CMK (cell line): ENCODE results near the gene IL12RB1.

Experiments
- DNase-seq: peaks from one replicate; pipeline ENCODE4 v3.0.0-alpha.2; 2010; ENCODE audit warnings: low read depth

The IL12RB1 gene

GRCh38 chr19:18086590-18087138 is at the start of gene IL12RB1:
IL12RB1 (minus strand) TSS chr19:18086934; CDS start chr19:18086823, 111 bp downstream.
- no peak for DNase-seq

- DNase-seq: no peak
Measured at GRCh38 chr19:18135712-18136584, 49.2 kb upstream of the IL12RB1 start.

- no peak for DNase-seq
Measured at GRCh38 chr19:18131841-18132596, 45.3 kb upstream of the IL12RB1 start.

GRCh38 chr19:18130523-18131242 is 43.9 kb upstream of the IL12RB1 start:
- DNase-seq: no peak

GRCh38 chr19:18128805-18129204 is 42.1 kb upstream of the IL12RB1 start:
- DNase-seq: no peak

- DNase-seq: no peak
Measured at GRCh38 chr19:18128044-18128443, 41.3 kb upstream of the IL12RB1 start.

GRCh38 chr19:18126097-18126496 is 39.4 kb upstream of the IL12RB1 start:
- DNase-seq: no peak

- DNase-seq: no peak
Measured at GRCh38 chr19:18123819-18124218, 37.1 kb upstream of the IL12RB1 start.

GRCh38 chr19:18122860-18123795 is 36.4 kb upstream of the IL12RB1 start:
- DNase-seq: no peak

DNA sequence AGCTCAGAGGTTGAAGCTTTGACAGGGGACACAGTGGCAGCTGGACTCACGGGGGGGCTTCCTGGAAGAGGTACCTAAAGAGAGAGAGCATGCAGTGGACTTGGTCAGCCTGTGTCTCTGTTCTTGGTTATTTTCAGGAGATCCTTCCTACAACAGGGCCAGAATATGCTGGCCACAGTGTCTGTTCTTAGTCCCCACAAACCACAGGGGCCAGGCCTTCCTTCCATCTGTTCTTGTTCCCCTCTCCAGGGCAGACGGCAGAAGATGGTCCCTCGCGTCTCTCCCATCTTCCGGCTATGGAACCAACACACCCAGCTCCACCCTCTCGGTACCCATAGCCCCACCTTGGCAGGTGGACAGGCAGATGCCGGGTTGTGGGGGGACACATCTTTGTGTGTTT is 35.7 kb upstream of the IL12RB1 start:
- no peak for DNase-seq

GRCh38 chr19:18121166-18121565 is 34.4 kb upstream of the IL12RB1 start:
- DNase-seq: no peak

GRCh38 chr19:18120127-18120526 is 33.4 kb upstream of the IL12RB1 start:
- DNase-seq: no peak

- no peak for DNase-seq
Measured at GRCh38 chr19:18119717-18120105, 33.0 kb upstream of the IL12RB1 start.

DNA sequence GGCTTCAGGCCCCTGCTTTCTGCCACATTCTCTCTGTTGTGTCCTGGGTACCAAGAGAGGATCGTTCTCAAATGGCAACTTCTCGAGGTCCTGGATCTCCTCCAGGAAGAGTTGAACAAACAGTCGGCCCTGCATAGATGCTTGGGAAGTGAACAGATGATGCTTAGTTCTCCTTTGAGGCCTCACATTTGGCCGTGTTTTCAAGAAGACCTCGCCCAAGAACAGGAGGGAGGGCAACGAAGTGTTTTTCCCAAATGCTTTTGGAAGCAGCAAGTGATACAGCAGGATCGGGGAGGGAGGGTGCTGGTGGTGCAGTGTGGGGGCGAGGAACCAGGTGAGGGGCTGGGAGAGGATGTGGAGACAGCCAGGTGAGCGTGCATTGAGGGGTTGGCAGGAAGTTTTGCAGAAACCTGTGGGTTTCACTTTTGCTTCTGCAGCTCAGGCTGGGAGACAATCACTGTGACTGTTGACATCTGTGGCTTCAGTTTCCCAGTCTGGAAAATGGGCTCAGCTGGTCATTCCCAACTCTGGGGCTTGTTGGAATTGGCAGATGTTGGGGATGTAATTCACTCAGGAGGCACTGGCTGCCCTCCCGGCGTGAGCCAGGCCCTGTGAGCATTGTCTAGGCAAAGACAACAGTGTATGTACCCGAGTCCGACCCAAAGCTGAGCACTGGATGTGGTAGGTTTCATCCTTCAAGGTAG is 32.4 kb upstream of the IL12RB1 start:
- DNase-seq: no peak

DNA sequence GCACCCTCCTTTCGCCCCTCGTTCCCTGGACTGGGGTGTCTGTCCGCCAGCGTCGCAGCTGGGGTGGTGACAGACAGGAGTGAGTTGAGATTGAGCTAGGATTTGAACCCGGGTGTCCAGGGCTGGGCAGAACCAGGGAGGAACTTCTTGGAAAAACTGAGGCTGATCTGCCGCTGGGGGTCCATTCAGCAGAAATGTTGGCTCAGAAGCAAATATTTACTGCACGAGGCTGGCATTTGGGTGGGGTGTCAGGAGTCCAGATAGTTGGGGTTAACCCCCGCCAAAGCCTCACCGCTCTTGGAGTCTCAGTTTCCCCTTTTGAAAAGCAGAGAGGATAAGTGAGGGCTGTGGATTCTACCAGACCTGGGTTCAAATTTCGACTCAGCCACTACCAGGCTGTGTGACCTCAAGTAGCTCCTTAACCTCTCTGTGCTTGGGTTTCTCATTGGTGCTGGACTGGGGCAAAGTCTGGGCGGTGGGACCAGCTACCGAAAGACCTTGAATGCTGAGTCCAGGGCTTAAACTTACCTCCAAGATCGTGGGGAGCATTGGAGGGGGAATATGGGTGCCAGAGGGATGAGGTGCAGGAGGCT is 31.8 kb upstream of the IL12RB1 start:
- no peak for DNase-seq

DNA sequence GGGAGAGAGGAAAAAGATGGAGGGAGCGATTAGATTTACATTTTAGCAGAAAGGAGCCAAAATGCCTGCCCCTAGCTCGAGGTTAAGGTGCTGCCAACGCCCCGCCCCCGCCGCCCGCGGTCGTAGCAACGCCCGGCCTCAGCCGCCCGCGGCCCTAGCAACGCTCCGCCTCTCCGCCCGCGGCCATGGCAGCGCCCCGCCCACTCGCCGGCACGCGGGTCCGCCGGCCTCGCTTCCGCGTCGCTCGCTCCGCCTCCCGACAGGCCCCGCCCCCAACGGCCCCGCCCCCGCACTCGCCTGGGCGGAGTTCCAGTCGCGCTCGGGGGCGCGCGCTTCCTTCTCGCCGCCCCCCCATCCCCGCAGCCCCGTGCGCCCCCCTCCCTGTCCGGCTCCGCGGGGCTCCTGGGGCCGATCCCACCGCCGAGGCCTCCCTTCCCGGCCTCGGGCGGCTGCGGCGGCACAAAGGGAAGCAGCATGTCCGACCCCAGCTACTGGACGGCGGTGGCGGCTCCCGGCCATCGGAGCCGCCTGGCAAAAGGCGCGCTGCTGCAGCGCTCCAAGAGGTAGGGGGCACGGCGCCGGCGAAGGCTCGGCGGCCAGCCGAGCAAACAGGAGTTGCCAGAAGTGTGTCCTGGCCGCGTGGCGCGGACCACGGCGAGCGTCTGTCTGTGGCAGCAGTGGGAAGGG is 31.1 kb upstream of the IL12RB1 start:
- no peak for DNase-seq

- DNase-seq: no peak
Measured at GRCh38 chr19:18117364-18117691, 30.6 kb upstream of the IL12RB1 start.

DNA sequence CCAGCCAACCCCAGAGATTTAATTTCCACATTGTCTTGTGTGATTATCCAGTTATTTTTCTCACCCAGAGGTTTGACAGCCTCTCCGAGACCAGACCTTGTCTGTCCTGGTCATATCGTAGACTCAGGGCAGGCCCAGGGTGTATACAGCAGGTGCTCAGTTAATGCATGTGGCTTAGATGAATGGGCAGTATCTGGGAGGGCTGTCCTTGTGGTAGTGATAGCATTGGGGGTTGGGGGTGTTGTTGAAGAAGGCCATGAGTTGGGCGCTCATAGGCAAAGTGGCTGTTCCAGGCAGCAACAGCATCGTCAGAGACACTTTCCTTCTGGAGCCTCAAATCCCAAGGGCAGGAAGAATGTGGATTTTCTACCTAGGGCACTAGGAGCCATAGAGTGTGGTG is 27.7 kb upstream of the IL12RB1 start:
- DNase-seq: no peak

- no peak for DNase-seq
Measured at GRCh38 chr19:18113827-18114226, 27.1 kb upstream of the IL12RB1 start.
